HG03575 (cell line): Measurements from ENCODE around the gene SFMBT1.

Source experiments
- ATAC-seq: cut with Tn5 transposase; IDR thresholded peaks from one replicate; pipeline ENCODE4 v1.9.1; 2021; ENCODE audit not compliant: unreplicated experiment, insufficient number of reproducible peaks, low FRiP score; ENCODE audit errors: extremely low read depth

SFMBT1 gene

DNA sequence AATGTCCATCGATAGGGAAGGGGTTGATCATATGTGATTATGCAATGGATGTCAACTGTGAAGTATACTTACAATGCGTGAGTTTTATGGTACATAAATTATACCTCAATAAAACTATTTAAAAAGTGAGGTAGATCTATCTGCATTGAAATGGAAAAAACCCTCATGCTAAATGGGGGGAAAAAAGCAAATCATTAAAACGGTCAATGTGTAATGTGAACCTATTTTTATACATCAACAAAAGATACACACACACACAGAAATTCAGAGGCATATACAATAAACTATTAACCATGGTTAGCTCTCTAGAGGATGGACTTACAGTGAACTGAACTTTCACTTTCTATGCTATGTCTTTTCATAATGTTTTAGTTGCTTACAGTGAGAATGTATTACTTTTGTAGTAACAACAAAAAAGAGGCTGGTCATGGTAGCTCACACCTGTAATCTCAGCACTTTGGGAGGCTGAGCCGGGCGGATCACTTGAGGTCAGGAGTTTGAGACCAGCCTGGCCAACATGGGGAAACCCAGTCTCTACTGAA, 171.6 kb downstream of the SFMBT1 start:
- no peak for ATAC-seq

DNA sequence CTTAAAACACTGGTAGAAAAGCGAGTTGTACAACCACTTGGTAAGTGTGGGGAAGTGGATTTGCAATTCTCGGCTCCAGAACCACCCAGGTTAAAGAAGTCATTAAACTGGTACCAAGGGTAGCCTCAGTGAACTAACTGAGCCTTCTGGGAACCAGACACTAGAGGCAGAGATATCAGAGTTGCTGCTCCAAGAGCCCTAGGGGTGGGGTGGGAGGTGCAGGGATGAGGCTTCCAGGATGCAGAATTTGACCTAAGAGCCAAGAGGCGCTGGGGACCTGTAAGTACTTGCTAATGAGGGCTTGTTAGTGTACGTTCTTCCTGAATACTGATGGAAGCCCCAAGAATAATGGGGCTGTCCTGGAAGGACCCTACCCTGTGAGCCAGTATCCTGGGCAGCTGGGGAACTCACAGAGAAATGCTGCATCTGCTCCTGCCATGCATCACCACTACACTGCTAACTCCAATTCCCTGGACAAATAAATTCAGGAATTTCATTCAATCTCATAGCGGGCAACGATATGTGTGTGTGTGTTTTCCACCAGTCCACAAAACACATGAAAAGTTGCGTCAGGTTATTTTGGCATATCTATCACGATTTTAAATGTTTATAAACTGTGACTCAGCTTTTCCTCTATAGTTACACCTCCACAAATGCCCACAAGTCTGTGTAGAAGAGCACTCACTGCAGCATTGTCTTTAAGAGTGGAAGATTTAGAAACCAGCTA, 172.3 kb downstream of the SFMBT1 start:
- no peak for ATAC-seq

DNA sequence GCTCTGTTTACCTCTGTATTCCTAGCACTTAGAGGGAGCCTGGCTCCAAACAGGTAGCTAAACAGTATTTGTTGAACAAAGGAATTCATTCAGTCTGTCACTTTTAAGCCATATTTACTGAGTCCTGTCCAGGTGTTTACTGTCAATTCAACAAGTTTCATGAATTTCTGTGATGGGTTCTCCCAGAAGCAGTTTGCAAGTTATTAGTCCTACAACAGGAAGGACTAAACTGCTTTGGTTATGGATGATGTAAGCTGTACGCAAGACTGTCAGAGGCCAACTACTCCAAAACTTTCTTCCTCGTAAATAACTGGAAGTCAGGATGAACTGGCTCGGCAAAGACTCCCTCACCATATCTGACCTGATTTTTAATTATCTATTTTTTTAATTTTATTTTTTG, 173.6 kb downstream of the SFMBT1 start:
- ATAC-seq, result no peak

DNA sequence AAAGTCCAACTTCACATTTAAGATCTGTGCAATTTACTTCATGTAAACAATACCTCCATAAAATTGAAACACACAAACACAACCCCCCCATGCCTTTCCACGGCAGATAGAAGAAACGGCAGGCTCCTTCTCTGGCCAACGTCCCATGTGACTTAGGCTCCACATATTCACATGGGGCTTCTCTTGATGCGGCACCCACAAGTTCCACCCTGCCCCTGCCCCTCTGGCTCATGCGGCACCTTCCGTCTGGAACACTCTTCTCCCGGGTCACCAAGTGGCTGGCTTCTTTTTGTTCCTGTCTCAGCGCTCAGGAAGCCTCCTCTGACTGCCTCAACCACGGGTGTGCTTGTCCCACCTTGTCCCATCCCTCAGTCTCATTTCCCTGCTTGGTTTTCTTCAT, 174.1 kb downstream of the SFMBT1 start:
- ATAC-seq, result no peak

DNA sequence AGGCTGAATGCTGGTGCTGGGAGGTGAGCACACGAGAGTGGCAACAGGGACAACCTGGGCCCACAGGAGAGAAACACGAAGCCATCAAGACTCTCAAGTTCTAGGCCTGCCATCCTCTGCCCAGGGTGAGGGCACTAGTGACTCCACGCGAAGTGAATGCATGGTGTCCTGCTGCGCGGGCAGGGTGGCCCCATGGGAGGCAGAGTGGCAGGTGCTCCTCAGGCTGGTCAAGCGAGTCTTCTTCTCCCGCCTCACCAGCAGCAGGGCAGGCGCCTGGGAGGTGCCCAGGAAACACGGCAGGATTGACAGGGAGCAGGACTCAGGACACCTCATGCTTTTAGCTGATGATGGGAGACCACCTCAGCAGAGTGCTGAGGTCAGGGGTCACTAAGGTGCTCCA, 175.4 kb downstream of the SFMBT1 start:
- ATAC-seq, result no peak

DNA sequence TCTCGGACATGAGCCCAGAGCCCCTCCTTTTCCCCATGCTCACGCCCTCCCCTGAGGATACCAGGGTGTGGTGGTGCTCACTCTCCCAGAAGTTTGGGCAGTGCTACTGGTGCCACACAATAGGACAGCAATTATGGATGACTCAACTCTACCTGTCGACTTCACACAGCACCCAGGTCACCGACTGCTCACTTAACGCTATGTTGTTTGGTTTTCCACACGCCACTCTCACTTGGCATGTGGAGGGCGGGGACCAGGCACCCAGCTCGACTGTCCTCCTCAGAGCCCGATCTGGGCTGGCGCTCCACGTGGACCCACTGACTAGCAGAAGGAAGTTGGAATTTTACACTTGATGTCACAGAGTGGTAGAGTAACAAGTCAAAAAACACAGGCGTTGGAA, 179.4 kb downstream of the SFMBT1 start:
- ATAC-seq, result no peak

DNA sequence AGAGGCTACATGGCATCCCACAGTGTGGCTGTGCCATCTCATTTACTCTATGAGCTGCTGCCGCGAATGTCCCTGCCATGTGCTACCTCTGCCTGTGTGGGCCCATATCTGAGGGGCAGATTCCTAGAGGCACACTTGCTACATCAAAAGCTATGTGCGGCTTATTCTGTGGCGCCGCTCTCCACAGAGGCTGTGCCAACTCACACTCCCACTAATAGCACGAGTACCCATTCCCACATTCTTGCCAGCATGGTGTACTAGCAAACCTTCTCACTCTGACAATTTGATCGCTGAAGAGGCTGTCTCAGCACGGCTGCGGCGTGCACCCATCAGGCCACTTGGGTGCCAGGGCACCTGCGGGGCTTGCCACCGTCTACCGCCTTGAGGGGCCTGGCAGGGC, 179.9 kb downstream of the SFMBT1 start:
- ATAC-seq, result no peak

DNA sequence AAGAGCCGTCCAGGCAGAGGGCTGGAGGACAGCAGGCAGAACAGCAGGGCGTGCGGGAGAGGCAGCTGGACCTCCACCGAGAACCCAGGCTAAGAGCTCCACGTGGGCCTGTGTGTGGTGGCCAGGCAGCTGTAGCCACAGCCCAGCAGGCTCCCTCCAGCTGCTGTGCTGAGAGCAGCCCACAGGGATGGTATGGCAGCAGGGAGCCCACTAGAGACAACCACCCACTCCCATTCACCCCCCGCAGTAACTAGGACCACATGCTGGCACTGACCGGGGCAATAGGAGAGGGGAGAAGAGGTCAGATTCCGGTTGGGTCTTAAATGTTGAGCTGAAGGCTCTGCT, 185.5 kb downstream of the SFMBT1 start:
- no peak for ATAC-seq

DNA sequence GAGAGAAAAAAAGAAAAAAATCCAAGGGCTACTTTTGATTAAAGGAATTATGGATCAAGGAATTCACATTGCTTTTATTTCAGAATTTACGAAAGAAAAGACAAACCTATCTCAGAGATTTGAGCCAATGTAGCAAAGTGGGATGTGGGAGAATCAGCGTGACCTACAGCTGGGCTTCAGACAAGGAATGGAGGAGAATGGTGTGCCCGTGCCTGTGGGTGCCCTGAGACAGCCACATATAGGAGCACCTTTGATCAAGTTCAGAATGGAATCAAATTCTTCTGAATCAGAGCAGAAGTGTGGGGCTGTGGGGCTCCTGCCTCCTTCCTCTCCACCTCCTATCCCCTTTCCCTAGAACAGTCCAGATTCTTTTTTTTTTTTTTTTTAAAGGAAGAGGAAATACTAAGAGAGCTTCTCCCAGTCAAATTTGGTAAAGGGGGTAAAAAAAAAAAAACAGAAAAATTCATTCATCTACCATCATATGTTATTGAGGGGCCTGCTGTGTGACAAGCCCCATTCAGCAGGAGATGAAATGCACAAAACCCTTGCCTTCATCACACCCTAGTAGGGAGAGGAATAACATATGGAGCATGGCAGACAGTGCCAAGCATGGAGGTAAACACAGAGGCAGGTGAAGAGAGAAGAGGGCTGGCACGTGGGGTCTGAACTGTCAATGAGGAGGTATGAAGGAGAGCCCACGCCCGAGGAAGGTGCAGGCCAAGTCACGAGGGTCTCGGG, 186.0 kb downstream of the SFMBT1 start:
- no peak for ATAC-seq

DNA sequence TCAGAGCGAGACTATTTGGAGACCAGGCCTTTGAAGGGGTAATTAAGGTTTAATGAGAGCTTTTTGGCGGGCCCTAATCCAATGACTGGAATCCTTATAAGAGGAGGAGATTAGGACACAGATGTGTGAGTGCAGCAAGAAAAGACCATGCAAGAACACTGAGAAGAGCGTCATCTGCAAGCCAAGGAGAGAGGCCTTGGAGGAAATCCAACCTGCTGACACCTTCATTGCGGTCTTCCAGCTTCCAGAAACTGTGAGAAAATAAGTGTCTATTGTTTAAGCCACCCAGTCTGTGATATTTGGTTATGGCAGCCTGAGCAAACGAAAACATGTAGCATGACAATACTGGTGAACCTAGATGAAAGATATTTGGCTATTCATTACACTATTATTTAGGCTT, 188.0 kb downstream of the SFMBT1 start:
- no peak for ATAC-seq

DNA sequence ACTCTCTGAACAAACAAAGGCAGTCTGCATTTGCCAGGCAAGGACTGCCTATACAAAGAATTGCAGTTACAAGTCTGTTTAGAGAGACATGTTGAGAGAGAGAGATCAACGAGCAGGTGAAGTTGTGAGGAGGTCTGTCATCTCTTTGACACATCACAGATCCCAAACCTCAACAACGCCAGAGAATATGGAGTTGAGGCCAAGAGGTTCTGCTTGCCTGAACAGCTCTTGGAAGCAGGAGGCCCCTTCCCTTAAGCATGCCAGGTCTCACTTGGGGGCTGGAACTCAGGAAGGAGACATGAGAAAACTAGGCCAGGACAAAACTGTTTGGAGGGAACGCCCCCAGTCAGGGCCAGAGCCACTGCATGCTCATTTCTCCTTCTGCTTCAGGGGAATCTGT, 188.7 kb downstream of the SFMBT1 start:
- no peak for ATAC-seq

DNA sequence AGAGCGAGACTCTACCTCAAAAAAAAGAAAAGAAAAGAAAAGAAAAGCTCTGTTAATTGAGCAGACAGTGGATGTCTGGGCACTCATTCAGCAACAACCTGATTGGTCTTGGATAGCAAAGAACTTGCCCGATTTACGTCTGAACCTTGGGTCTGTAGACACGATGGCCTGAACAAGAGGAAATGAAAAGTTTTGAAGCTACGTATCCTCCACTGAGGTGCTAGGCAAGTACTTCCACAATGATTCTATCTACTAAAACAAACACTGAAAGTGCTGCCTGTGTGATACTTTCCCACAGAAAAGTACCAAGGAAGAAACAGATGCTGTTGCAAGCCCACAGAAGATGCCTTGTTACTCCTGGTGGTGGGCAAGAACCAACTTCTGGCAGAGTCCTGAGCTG, 189.2 kb downstream of the SFMBT1 start:
- no peak for ATAC-seq

DNA sequence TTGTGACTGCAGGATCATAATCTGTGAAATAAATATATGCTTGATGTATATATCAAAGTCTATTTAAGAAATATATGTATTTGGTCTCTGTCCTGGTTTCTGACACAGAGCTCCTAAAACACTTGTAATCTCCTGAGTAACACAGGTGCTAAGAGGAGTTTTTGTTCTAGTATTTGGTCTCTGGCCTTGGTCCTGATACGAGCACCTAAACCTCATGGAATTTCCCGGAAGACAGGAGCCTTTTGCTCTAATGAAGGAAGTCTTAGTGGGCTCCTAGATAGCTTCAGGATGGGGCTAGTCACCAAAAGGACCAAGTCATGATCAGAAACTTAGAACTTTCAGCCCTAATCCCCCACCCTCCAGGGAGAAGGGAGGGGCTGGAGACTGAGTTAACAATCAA, 191.9 kb downstream of the SFMBT1 start:
- ATAC-seq, result no peak
